SK-N-SH treated with all-trans-retinoic acid at 6 μM for 48 hours (cell line): ENCODE measurements around the gene RRAS2.
"Not testable (repeated sequence)": the region's sequence is repeated elsewhere in the genome, so short reads cannot be mapped to it uniquely, and the experiment has no call there.

Experiments
- ATAC-seq: fragments of 200-7000 bp; cut with Tn5 transposase; 3 replicates; pipeline ENCODE4 v1.9.1; 2020; ENCODE audit warnings: mild to moderate bottlenecking, moderate library complexity
- ARNTL ChIP-seq: fragments of 450-650 bp; formaldehyde crosslinking; IDR thresholded peaks from 2 replicates; pipeline ENCODE4 v1.5.0; 2020; ENCODE audit warnings: low read depth, mild to moderate bottlenecking, moderate library complexity, borderline replicate concordance
- BACH2 ChIP-seq: fragments of 250-450 bp; sonication (Bioruptor Pico); IDR thresholded peaks from 2 replicates; pipeline ENCODE4 v1.9.0; 2021; ENCODE audit warnings: mild to moderate bottlenecking, borderline replicate concordance
- CSDC2 ChIP-seq: fragments of 250-450 bp; sonication (Bioruptor Pico); IDR thresholded peaks from 2 replicates; pipeline ENCODE4 v1.5.0; 2020; ENCODE audit warnings: mild to moderate bottlenecking, moderate library complexity
- ESRRG ChIP-seq: fragments of 250-450 bp; sonication (Bioruptor Pico); IDR thresholded peaks from 2 replicates; pipeline ENCODE4 v1.6.1; 2021; ENCODE audit warnings: mild to moderate bottlenecking
- GLIS3 ChIP-seq: fragments of 250-450 bp; sonication (Bioruptor Pico); IDR thresholded peaks from 2 replicates; pipeline ENCODE4 v1.5.0; 2020; ENCODE audit warnings: mild to moderate bottlenecking, moderate library complexity
- ISL1 ChIP-seq: fragments of 250-450 bp; sonication (Bioruptor Pico); IDR thresholded peaks from 2 replicates; pipeline ENCODE4 v2.1.2; 2022; ENCODE audit warnings: mild to moderate bottlenecking, moderate library complexity
- OSR1 ChIP-seq: fragments of 250-450 bp; sonication (Bioruptor Pico); IDR thresholded peaks from 2 replicates; pipeline ENCODE4 v1.8.0; 2022; ENCODE audit warnings: moderate library complexity, mild to moderate bottlenecking, inconsistent platforms
- POU6F1 ChIP-seq: fragments of 250-450 bp; sonication (Bioruptor Pico); IDR thresholded peaks from 2 replicates; pipeline ENCODE4 v1.8.0; 2021; ENCODE audit warnings: low read depth, mild to moderate bottlenecking, moderate library complexity, borderline replicate concordance
- PPARA ChIP-seq: fragments of 250-450 bp; sonication (Bioruptor Pico); IDR thresholded peaks from 2 replicates; pipeline ENCODE4 v1.5.0; 2020; ENCODE audit warnings: mild to moderate bottlenecking, borderline replicate concordance
- SNAI2 ChIP-seq: fragments of 250-450 bp; sonication (Bioruptor Pico); IDR thresholded peaks from 2 replicates; pipeline ENCODE4 v1.5.0; 2020; ENCODE audit warnings: mild to moderate bottlenecking, moderate library complexity
- TCF4 ChIP-seq: fragments of 250-450 bp; sonication (Bioruptor Pico); IDR thresholded peaks from 2 replicates; pipeline ENCODE4 v1.8.0; 2021; ENCODE audit warnings: mild to moderate bottlenecking, moderate library complexity, borderline replicate concordance
- TOX ChIP-seq: fragments of 250-450 bp; sonication (Bioruptor Pico); IDR thresholded peaks from 2 replicates; pipeline ENCODE4 v1.8.0; 2021; ENCODE audit warnings: mild to moderate bottlenecking, moderate library complexity, borderline replicate concordance
- ZC3H10 ChIP-seq: fragments of 250-450 bp; sonication (Bioruptor Pico); IDR thresholded peaks from 2 replicates; pipeline ENCODE4 v1.5.1; 2021; ENCODE audit warnings: mild to moderate bottlenecking, moderate library complexity
- ZFP3 ChIP-seq: fragments of 250-450 bp; sonication (Bioruptor Pico); IDR thresholded peaks from 2 replicates; pipeline ENCODE4 v1.5.0; 2020; ENCODE audit warnings: mild to moderate bottlenecking, moderate library complexity
- ZFP30 ChIP-seq: fragments of 450-650 bp; formaldehyde crosslinking; IDR thresholded peaks from 2 replicates; pipeline ENCODE4 v1.5.0; 2022; ENCODE audit warnings: mild to moderate bottlenecking, moderate library complexity
- ZNF565 ChIP-seq: fragments of 450-650 bp; formaldehyde crosslinking; conservative IDR thresholded peaks from 2 replicates; pipeline ENCODE4 v1.5.0; 2020; ENCODE audit warnings: low read depth, mild to moderate bottlenecking, moderate library complexity
- ZNF70 ChIP-seq: fragments of 450-650 bp; formaldehyde crosslinking; IDR thresholded peaks from 2 replicates; pipeline ENCODE4 v1.5.0; 2020; ENCODE audit warnings: mild to moderate bottlenecking, moderate library complexity
- TF ChIP-seq, protein P1 (sequence below): fragments of 250-450 bp; sonication (Bioruptor Pico); IDR thresholded peaks from 2 replicates; pipeline ENCODE4 v1.5.0; 2020; ENCODE audit warnings: mild to moderate bottlenecking, moderate library complexity
- TF ChIP-seq, protein P2 (sequence below): fragments of 250-450 bp; sonication (Bioruptor Pico); IDR thresholded peaks from 2 replicates; pipeline ENCODE4 v1.5.1; 2021; ENCODE audit warnings: mild to moderate bottlenecking, moderate library complexity
- TF ChIP-seq, protein P3 (sequence below): fragments of 250-450 bp; sonication (Bioruptor Pico); IDR thresholded peaks from 2 replicates; pipeline ENCODE4 v1.8.0; 2020; ENCODE audit warnings: mild to moderate bottlenecking, moderate library complexity, borderline replicate concordance

The RRAS2 gene

DNA sequence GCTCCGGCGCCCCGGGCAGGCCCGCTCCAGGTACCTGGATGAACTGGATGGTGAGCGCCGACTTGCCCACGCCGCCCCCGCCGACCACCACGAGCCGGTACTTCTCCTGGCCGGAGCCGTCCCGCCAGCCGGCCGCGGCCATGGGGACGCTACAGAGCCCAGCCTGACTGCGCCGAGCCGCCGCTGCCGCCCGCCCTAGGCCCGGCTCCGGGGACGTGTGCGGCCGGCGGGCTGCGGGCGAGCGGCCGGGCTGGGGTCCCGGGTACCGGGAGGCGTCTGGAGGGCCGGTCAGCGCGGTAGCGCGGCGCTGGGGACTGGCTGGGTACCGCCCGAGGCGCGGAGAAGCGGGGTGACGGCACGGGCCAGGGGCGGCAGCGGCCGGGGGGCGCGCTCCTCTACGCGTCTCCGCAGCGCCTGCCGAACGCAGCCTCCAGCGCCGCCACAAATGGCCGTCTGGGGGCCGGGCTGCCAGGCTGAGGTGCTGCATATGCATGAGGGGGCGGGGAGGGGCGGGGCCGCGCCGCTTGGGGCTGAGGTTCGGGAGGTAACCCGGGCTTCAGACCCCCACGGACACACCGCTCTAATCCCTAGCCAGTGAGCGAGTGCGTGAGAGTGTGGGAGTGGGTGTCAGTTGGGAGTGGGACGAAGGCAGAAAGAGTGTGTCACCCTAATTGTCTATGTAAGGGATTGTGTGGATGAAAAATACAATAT, at the start of gene RRAS2:
RRAS2 (minus strand) TSS at position 455 of the 711 bp plus-strand sequence; CDS start at position 142, 313 bp downstream.
- TF ChIP-seq GLIS3 (CRISPR knock-in tag) (no peak), OSR1 (no peak), ARNTL (no peak)
- TF ChIP-seq, protein P1, sequence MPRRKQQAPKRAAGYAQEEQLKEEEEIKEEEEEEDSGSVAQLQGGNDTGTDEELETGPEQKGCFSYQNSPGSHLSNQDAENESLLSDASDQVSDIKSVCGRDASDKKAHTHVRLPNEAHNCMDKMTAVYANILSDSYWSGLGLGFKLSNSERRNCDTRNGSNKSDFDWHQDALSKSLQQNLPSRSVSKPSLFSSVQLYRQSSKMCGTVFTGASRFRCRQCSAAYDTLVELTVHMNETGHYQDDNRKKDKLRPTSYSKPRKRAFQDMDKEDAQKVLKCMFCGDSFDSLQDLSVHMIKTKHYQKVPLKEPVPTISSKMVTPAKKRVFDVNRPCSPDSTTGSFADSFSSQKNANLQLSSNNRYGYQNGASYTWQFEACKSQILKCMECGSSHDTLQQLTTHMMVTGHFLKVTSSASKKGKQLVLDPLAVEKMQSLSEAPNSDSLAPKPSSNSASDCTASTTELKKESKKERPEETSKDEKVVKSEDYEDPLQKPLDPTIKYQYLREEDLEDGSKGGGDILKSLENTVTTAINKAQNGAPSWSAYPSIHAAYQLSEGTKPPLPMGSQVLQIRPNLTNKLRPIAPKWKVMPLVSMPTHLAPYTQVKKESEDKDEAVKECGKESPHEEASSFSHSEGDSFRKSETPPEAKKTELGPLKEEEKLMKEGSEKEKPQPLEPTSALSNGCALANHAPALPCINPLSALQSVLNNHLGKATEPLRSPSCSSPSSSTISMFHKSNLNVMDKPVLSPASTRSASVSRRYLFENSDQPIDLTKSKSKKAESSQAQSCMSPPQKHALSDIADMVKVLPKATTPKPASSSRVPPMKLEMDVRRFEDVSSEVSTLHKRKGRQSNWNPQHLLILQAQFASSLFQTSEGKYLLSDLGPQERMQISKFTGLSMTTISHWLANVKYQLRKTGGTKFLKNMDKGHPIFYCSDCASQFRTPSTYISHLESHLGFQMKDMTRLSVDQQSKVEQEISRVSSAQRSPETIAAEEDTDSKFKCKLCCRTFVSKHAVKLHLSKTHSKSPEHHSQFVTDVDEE (CRISPR knock-in tag): 0 out of 2 replicates have a peak, but pooled peaks have one; percentile 28
- peak; percentile 86 for ATAC-seq

- ATAC-seq: no peak
- no peak for TF ChIP-seq ZNF70 (CRISPR knock-in tag)
- TF ChIP-seq BACH2 (CRISPR knock-in tag): no peak
- no peak for TF ChIP-seq SNAI2 (CRISPR knock-in tag)
- TF ChIP-seq OSR1: no peak
- no peak for TF ChIP-seq ZNF565
- no peak for TF ChIP-seq PPARA (CRISPR knock-in tag)
These were observed 49.6 kb upstream of the RRAS2 start for GRCh38 chr11:14408612-14409011.

DNA sequence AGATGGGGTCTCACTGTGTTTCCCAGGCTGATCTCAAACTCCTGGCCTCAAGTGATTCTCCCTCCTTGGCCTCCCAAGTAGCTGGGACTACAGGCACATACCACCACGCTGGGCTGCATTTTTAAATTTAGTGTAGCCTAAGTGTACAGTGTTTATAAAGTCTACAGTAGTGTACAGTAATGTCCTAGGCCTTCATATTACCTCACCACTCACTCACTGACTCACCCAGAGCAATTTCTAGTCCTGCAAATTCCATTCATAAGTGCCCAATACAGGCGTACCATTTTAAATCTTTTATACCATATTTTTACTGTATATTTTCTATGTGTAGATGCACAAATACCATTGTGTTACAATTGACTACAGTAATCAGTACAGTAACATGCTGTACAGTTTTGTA, 47.1 kb upstream of the RRAS2 start:
- ATAC-seq: peak; percentile 30; the same call in 2 of the 3 replicates

DNA sequence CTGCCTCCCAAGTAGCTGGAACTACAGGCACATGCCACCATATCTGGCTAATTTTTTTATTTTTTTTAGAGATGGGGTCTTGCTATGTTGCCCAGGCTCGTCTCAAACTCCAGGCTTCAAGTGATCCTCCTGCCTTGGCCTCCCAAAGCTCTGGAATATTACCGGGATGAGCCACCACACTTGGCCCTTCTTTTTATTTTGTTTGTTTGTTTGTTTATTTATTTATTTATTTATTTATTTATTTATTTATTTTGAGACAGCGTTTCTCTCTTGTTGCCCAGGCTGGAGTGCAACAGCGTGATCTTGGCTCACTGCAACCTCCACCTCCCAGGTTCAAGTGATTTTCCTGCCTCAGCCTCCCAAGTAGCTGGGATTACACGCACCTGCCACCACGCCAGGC, 44.5 kb upstream of the RRAS2 start:
- not testable (repeated sequence) for ATAC-seq

GRCh38 chr11:14399087-14399486, 40.1 kb upstream of the RRAS2 start:
- ATAC-seq: no peak
- TF ChIP-seq POU6F1 (CRISPR knock-in tag) (no peak), ZC3H10 (CRISPR knock-in tag) (no peak), CSDC2 (no peak), ESRRG (CRISPR knock-in tag) (no peak), ISL1 (CRISPR knock-in tag) (no peak), SNAI2 (CRISPR knock-in tag) (no peak), OSR1 (no peak), ZFP3 (no peak), ZNF70 (CRISPR knock-in tag) (no peak), TOX (CRISPR knock-in tag) (no peak), PPARA (CRISPR knock-in tag) (no peak), ZFP30 (CRISPR knock-in tag) (no peak), BACH2 (CRISPR knock-in tag) (no peak), TCF4 (CRISPR knock-in tag) (no peak)
- TF ChIP-seq, protein P1 (CRISPR knock-in tag): no peak
- TF ChIP-seq, protein P2, sequence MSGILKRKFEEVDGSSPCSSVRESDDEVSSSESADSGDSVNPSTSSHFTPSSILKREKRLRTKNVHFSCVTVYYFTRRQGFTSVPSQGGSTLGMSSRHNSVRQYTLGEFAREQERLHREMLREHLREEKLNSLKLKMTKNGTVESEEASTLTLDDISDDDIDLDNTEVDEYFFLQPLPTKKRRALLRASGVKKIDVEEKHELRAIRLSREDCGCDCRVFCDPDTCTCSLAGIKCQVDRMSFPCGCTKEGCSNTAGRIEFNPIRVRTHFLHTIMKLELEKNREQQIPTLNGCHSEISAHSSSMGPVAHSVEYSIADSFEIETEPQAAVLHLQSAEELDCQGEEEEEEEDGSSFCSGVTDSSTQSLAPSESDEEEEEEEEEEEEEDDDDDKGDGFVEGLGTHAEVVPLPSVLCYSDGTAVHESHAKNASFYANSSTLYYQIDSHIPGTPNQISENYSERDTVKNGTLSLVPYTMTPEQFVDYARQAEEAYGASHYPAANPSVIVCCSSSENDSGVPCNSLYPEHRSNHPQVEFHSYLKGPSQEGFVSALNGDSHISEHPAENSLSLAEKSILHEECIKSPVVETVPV (CRISPR knock-in tag): no peak
- TF ChIP-seq, protein P3, sequence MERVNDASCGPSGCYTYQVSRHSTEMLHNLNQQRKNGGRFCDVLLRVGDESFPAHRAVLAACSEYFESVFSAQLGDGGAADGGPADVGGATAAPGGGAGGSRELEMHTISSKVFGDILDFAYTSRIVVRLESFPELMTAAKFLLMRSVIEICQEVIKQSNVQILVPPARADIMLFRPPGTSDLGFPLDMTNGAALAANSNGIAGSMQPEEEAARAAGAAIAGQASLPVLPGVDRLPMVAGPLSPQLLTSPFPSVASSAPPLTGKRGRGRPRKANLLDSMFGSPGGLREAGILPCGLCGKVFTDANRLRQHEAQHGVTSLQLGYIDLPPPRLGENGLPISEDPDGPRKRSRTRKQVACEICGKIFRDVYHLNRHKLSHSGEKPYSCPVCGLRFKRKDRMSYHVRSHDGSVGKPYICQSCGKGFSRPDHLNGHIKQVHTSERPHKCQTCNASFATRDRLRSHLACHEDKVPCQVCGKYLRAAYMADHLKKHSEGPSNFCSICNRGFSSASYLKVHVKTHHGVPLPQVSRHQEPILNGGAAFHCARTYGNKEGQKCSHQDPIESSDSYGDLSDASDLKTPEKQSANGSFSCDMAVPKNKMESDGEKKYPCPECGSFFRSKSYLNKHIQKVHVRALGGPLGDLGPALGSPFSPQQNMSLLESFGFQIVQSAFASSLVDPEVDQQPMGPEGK (CRISPR knock-in tag): no peak
